Activated CD4-positive, alpha-beta memory T cell treated with anti-CD3 and anti-CD28 coated beads for 36 hours (primary cell): Measurements from ENCODE around the gene PIP4K2B. TPM values are rescaled to one million over a fixed set of nuclear protein-coding genes. Genes with fewer than 3 reads are reported as not detected.

Experiments
- CTCF ChIA-PET: fragments of 350-600 bp; sonication (Branson Sonifier 250); formaldehyde crosslinking; loops from one replicate; lab custom pipeline; 2021; ENCODE audit warnings: antibody characterized with exemption, inconsistent platforms; lab: Charles Lee
- POLR2A ChIA-PET: fragments of 350-600 bp; sonication (Branson Sonifier 250); formaldehyde crosslinking; loops from one replicate; lab custom pipeline; 2021; ENCODE audit warnings: antibody characterized with exemption; lab: Charles Lee
- DNase-seq: peaks from one replicate; pipeline ENCODE4 v3.0.0-alpha.2; 2020
- H3K27ac Mint-ChIP-seq: one replicate; pipeline ENCODE4 v1.8.0; 2021; ENCODE audit warnings: mixed read lengths
- H3K27me3 Mint-ChIP-seq: one replicate; pipeline ENCODE4 v1.8.0; 2021; ENCODE audit warnings: mixed read lengths
- H3K36me3 Mint-ChIP-seq: one replicate; pipeline ENCODE4 v1.8.0; 2021; ENCODE audit warnings: mixed read lengths
- H3K4me1 Mint-ChIP-seq: one replicate; pipeline ENCODE4 v1.8.0; 2021; ENCODE audit warnings: low read depth, mixed read lengths
- H3K4me3 Mint-ChIP-seq: one replicate; pipeline ENCODE4 v1.8.0; 2021; ENCODE audit warnings: mild to moderate bottlenecking, mixed read lengths
- H3K9me3 Mint-ChIP-seq: one replicate; pipeline ENCODE4 v1.8.0; 2021; ENCODE audit warnings: mixed read lengths
- intact Hi-C: fragments of 100-400 bp; cut with micrococcal nuclease; formaldehyde crosslinking; loops from one replicate; pipeline ENCODE4 v1.15.1; 2023
- total RNA-seq, 2 experiments: library from RNA; stranded (reverse); gene quantifications; one replicate each; pipeline ENCODE4 v1.2.3, GENCODE V29; 2021

PIP4K2B gene
- total RNA-seq, 2 experiments from 2014 or later, result 37.8 to 37.9 TPM

GRCh38 chr17:38741921-38742410 lies 57.4 kb downstream of the PIP4K2B start:
- H3K4me1 Mint-ChIP-seq, result peaks cover 5% of the 10 kb centered on the region
- ChIA-PET POLR2A (no interaction called here), CTCF (no interaction called here)
- H3K9me3 Mint-ChIP-seq, result no peaks in the 10 kb centered on the region
- no peak overlapping the region for H3K4me3 Mint-ChIP-seq
- H3K36me3 Mint-ChIP-seq, result no peaks in the 10 kb centered on the region
- H3K27me3 Mint-ChIP-seq, result peaks cover 25% of the 10 kb centered on the region
- no peak overlapping the region for H3K27ac Mint-ChIP-seq
- DNase-seq, result no peak
- intact Hi-C loops, result no loop called here

- Mint-ChIP-seq H3K4me3 (no peak overlapping the region), H3K27ac (no peak overlapping the region), H3K9me3 (no peaks in the 10 kb centered on the region), H3K27me3 (peaks cover 20% of the 10 kb centered on the region), H3K36me3 (no peaks in the 10 kb centered on the region), H3K4me1 (peaks cover 1% of the 10 kb centered on the region)
- intact Hi-C loops, result no loop called here
- DNase-seq, result no peak
- ChIA-PET POLR2A (no interaction called here), CTCF (no interaction called here)
Observed at GRCh38 chr17:38741461-38741860, 57.9 kb downstream of the PIP4K2B start.

DNA sequence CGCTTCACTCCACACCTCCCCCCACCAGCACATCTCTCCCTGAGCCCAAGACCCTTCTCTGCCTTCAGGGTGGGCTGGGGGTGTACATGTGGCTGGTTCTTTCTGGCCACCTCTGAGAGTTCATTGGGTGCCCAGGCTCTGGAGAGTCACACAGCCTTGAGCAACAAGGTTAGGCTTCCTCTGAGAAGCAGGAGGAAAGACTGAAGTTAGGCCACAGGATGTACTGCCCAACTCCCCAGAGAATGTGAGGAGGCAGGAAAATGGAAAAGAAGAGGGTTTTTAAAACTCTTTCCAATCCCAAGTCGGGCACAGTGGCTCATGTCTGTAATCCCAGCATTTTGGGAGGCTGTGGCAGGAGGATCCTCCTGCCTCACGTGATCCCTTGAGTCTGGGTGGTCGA lies 58.5 kb downstream of the PIP4K2B start:
- intact Hi-C loops, result no loop called here
- H3K27me3 Mint-ChIP-seq, result peaks cover 14% of the 10 kb centered on the region
- H3K4me3 Mint-ChIP-seq, result no peak overlapping the region
- no peaks in the 10 kb centered on the region for H3K9me3 Mint-ChIP-seq
- ChIA-PET CTCF (no interaction called here), POLR2A (no interaction called here)
- no peaks in the 10 kb centered on the region for H3K4me1 Mint-ChIP-seq
- no peak for DNase-seq
- no peak overlapping the region for H3K27ac Mint-ChIP-seq
- no peaks in the 10 kb centered on the region for H3K36me3 Mint-ChIP-seq

GRCh38 chr17:38740044-38740443 lies 59.3 kb downstream of the PIP4K2B start:
- no peak for DNase-seq
- peaks cover 6% of the 10 kb centered on the region for H3K4me1 Mint-ChIP-seq
- ChIA-PET POLR2A (no interaction called here), CTCF (no interaction called here)
- peaks cover 13% of the 10 kb centered on the region for H3K27me3 Mint-ChIP-seq
- H3K27ac Mint-ChIP-seq, result no peak overlapping the region
- no peaks in the 10 kb centered on the region for H3K9me3 Mint-ChIP-seq
- intact Hi-C loops, result no loop called here
- H3K4me3 Mint-ChIP-seq, result no peak overlapping the region
- no peaks in the 10 kb centered on the region for H3K36me3 Mint-ChIP-seq

GRCh38 chr17:38739305-38739704 lies 60.1 kb downstream of the PIP4K2B start:
- intact Hi-C loops, result no loop called here
- H3K4me3 Mint-ChIP-seq, result no peak overlapping the region
- no peak overlapping the region for H3K27ac Mint-ChIP-seq
- peaks cover 13% of the 10 kb centered on the region for H3K4me1 Mint-ChIP-seq
- POLR2A ChIA-PET, result no interaction called here
- H3K36me3 Mint-ChIP-seq, result no peaks in the 10 kb centered on the region
- no peaks in the 10 kb centered on the region for H3K9me3 Mint-ChIP-seq
- peaks cover 13% of the 10 kb centered on the region for H3K27me3 Mint-ChIP-seq
- CTCF ChIA-PET, result no interaction called here
- no peak for DNase-seq

DNA sequence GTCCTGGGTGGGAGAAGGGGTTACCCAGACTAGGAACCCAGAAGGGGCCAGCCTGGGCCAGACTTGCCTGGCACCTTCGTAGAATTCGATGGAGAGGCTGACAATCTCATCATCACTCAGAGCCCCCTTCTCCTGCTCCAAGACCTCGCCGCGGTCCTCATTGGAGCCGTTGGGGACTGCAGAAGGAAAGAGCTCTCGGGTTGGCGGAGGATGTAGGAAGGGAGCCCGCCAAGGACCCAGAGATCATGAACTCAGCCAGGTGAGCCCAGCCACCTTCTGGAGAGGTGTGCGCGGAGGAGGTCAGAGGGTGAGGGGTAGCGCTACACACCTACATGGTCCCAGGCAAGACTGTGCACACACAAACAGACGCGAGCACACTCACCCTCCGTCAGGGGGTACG lies 60.7 kb downstream of the PIP4K2B start:
- CTCF ChIA-PET, result no interaction called here
- Mint-ChIP-seq H3K9me3 (no peaks in the 10 kb centered on the region), H3K4me1 (peaks cover 19% of the 10 kb centered on the region), H3K27ac (no peak overlapping the region), H3K4me3 (no peak overlapping the region), H3K27me3 (peaks cover 9% of the 10 kb centered on the region), H3K36me3 (peaks cover under 1% of the 10 kb centered on the region)
- intact Hi-C loops, result no loop called here
- POLR2A ChIA-PET, result no interaction called here
- DNase-seq, result no peak

- no peak overlapping the region for H3K4me3 Mint-ChIP-seq
- ChIA-PET POLR2A (no interaction called here), CTCF (interaction anchor here (8.1 kb wide), 1 partner anchor 62 kb away, joined by 210 read pairs; the partner anchor contains the start of gene EPOP)
- H3K36me3 Mint-ChIP-seq, result peaks cover 3% of the 10 kb centered on the region
- H3K9me3 Mint-ChIP-seq, result no peaks in the 10 kb centered on the region
- intact Hi-C loops, result no loop called here
- no peak overlapping the region for H3K27ac Mint-ChIP-seq
- H3K27me3 Mint-ChIP-seq, result peaks cover 8% of the 10 kb centered on the region
- DNase-seq, result no peak
- peaks cover 25% of the 10 kb centered on the region for H3K4me1 Mint-ChIP-seq
Observed at GRCh38 chr17:38738007-38738662, 61.2 kb downstream of the PIP4K2B start.

DNA sequence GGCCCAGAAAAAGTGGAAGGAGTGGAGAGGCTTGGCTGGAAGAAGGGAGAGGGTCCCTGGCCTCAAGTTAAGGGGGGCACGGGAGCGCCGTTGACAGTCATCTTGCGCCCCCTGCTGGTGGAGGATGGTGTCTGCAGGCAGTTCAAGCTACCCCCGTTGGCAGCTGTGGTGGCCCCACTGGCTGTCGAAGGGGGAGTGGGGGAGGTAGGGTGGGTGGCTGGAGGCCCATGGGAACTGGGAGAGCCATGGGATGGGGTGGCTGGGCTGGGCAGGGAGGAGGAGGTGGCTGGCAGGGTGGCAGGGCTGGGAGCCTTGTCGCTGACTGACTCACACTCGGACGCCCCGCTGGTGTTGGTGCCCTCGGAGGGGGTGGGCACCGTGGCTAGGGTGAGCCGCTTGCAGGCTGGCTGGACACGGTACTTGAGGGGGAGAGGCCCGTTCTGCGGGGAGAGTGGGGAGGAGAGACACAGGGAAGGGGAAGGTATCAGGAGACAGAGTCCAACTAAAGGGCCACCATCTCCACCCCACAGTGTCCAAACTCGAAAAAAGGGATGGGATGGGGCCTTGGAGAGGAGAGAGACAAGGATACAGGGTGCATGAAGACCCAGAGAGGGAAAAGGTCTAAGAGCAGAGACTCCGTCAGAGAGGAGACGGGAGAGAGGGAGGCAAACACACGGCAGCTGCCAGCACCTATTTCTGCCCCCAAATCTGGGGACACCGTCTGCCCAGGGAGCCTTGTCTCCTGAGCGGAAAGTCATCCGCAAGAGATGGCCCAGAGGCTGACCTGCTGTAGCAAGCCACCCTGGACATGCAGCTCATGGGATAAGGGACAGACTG lies 64.0 kb downstream of the PIP4K2B start:
- CTCF ChIA-PET, result interaction anchor here (0.7 to 8.1 kb wide), 39 partner anchors 9 to 243 kb away, joined by 3 to 210 read pairs (median 6); partner anchors contain the start of genes EPOP, MLLT6, PCGF2 and PSMB3
- Mint-ChIP-seq H3K27ac (no peak overlapping the region), H3K36me3 (peaks cover 12% of the 10 kb centered on the region), H3K27me3 (peaks cover 6% of the 10 kb centered on the region), H3K4me3 (no peak overlapping the region), H3K4me1 (peaks cover 42% of the 10 kb centered on the region), H3K9me3 (no peaks in the 10 kb centered on the region)
- DNase-seq, result peak; percentile 78
- intact Hi-C loops, result loop anchor here (1.0 to 2.0 kb wide), 2 partner anchors 15 to 58 kb away; no protein-coding TSS in a partner anchor
- POLR2A ChIA-PET, result interaction anchor here (1.4 to 1.9 kb wide), 5 partner anchors 17 to 60 kb away, joined by 3 to 9 read pairs (median 4); partner anchors contain the start of genes EPOP and PSMB3

GRCh38 chr17:38733982-38734973 lies 65.1 kb downstream of the PIP4K2B start:
- peak overlapping the region; percentile 14 for H3K4me3 Mint-ChIP-seq
- DNase-seq, result peak; percentile 50
- CTCF ChIA-PET, result interaction anchor here (0.6 to 8.1 kb wide), 29 partner anchors 8 to 343 kb away, joined by 3 to 210 read pairs (median 6); partner anchors contain the start of genes EPOP, MLLT6, PSMB3 and SRCIN1
- H3K9me3 Mint-ChIP-seq, result no peaks in the 10 kb centered on the region
- H3K27me3 Mint-ChIP-seq, result no peaks in the 10 kb centered on the region
- peak overlapping the region; percentile 47 for H3K27ac Mint-ChIP-seq
- intact Hi-C loops, result loop anchor here (2.0 to 5.0 kb wide), 2 partner anchors 17 to 177 kb away; no protein-coding TSS in a partner anchor
- peaks cover 45% of the 10 kb centered on the region for H3K4me1 Mint-ChIP-seq
- POLR2A ChIA-PET, result interaction anchor here (1.0 to 1.9 kb wide), 5 partner anchors 18 to 59 kb away, joined by 3 to 9 read pairs (median 4); partner anchors contain the start of genes EPOP and PSMB3
- peaks cover 12% of the 10 kb centered on the region for H3K36me3 Mint-ChIP-seq

- ChIA-PET CTCF (interaction anchor here (2.1 to 8.1 kb wide), 7 partner anchors 17 to 174 kb away, joined by 10 to 210 read pairs (median 32); partner anchors contain the start of genes EPOP, MLLT6 and PSMB3), POLR2A (interaction anchor here (1.0 kb wide), 1 partner anchor 56 kb away, joined by 4 read pairs; no protein-coding TSS in a partner anchor)
- Mint-ChIP-seq H3K4me1 (peaks cover 53% of the 10 kb centered on the region), H3K4me3 (no peak overlapping the region), H3K27ac (peak overlapping the region; percentile 50), H3K36me3 (peaks cover 14% of the 10 kb centered on the region), H3K27me3 (no peaks in the 10 kb centered on the region), H3K9me3 (no peaks in the 10 kb centered on the region)
- intact Hi-C loops, result loop anchor here (5.0 kb wide), 1 partner anchor 176 kb away; no protein-coding TSS in a partner anchor
- DNase-seq, result no peak
Observed at GRCh38 chr17:38733282-38733981, 65.9 kb downstream of the PIP4K2B start.
